Measurements from ENCODE around the gene DSCAM. TPM values are rescaled to one million over a fixed set of nuclear protein-coding genes. Genes with fewer than 3 reads are reported as not detected.

DSCAM gene
- total RNA-seq, 1 experiment from 2014 or later, result 0.66 TPM

DNA sequence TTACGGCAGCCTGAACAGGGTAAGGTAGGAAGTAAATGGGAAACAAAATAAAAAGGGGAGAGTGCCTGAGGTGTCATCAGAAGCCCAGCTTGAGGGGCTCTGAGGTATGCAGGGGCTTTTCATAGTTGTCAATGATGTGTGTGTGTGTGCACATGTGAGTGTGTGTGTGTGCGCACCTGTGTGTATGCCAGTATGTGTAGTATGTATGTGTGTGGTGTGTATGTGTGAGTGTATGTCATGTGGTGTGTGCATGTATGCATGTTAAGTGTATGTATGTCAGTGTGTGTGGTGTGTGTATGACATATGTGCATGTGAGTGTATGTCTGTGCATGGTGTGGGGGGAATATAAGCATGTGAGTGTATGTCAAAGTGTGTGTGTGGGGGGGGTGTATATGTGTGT is 184.1 kb downstream of the DSCAM start:
- Histone ChIP-seq H3K4me3 (ENCODE audit: insufficient read depth, low read depth, low read length) (no peak overlapping the region), H3K27me3 (ENCODE audit: control insufficient read depth, insufficient read depth, low read length) (no peaks in the 10 kb centered on the region), H3K36me3 (replicated peaks; ENCODE audit: control insufficient read depth, insufficient read depth, low read length) (no peaks in the 10 kb centered on the region)
- no peak for DNase-seq

- Histone ChIP-seq H3K27me3 (ENCODE audit: control insufficient read depth, insufficient read depth, low read length) (no peaks in the 10 kb centered on the region), H3K4me3 (ENCODE audit: insufficient read depth, low read depth, low read length) (no peak overlapping the region), H3K36me3 (replicated peaks; ENCODE audit: control insufficient read depth, insufficient read depth, low read length) (no peaks in the 10 kb centered on the region)
- DNase-seq, result no peak
These were observed 186.5 kb downstream of the DSCAM start for GRCh38 chr21:40660461-40660860.

DNA sequence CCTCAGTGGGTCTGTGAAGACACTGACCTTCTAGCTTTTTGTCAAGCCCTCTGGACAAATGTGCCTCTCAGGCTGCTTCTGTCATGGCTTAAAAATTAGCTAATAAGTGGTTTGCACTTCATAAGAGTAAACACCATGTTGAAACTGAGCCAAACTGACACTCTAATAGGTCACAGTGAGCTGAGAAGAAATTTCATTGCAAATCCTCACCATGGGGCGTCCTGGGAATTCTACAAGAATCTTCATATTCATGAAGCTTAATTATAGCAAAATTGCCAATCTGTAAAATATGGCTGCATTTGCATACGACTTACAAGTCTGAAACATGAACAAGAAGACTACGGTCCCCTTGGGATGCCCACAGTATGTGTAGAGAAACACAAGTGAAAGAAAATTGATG is 188.6 kb downstream of the DSCAM start:
- no peak for DNase-seq
- no peaks in the 10 kb centered on the region for H3K36me3 ChIP-seq (replicated peaks; ENCODE audit: control insufficient read depth, insufficient read depth, low read length)
- H3K4me3 ChIP-seq (ENCODE audit: insufficient read depth, low read depth, low read length), result no peak overlapping the region
- H3K27me3 ChIP-seq (ENCODE audit: control insufficient read depth, insufficient read depth, low read length), result no peaks in the 10 kb centered on the region

GRCh38 chr21:40652436-40652835 is 194.5 kb downstream of the DSCAM start:
- no peaks in the 10 kb centered on the region for H3K27me3 ChIP-seq (ENCODE audit: control insufficient read depth, insufficient read depth, low read length)
- no peak overlapping the region for H3K4me3 ChIP-seq (ENCODE audit: insufficient read depth, low read depth, low read length)
- no peaks in the 10 kb centered on the region for H3K36me3 ChIP-seq (replicated peaks; ENCODE audit: control insufficient read depth, insufficient read depth, low read length)
- no peak for DNase-seq

DNA sequence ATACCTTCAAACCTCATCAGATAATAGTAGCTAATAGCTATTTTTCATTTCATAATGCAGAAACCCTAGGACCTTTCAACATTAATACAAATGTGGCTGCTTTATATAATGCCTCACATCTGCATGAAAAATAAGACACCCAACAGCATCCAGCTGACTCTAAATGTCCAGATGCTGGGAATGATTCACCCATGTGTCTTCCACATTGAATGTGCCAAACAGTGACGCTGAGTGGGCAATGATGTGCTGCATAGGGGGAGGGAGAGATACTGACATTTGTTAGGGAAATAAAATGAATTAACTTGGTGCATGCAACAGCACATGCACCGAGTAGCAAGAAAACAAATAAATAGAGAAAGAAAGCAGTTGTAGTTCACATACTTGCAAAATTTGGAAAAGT is 199.3 kb downstream of the DSCAM start:
- H3K36me3 ChIP-seq (replicated peaks; ENCODE audit: control insufficient read depth, insufficient read depth, low read length), result no peaks in the 10 kb centered on the region
- H3K27me3 ChIP-seq (ENCODE audit: control insufficient read depth, insufficient read depth, low read length), result no peaks in the 10 kb centered on the region
- no peak for DNase-seq
- no peak overlapping the region for H3K4me3 ChIP-seq (ENCODE audit: insufficient read depth, low read depth, low read length)

DNA sequence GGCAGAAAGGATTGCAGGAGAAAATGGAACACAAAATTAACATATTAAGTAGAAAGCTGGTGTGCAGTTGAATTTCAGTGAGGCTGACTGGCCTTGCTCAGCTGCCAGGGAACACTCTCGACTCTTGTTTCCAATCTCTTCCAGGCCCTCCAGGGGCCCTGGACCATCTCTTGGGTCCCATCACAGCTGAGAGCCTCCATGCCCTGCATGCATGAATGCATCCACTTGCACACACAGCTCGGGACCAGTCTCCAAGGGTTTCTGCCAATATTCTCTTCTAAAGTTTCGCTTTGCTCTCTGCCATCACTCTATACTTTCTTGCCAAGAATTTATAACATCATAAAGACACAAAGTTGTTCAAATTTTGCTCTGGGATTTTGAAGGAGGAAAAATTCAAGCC is 200.3 kb downstream of the DSCAM start:
- no peak for DNase-seq
- no peaks in the 10 kb centered on the region for H3K36me3 ChIP-seq (replicated peaks; ENCODE audit: control insufficient read depth, insufficient read depth, low read length)
- H3K27me3 ChIP-seq (ENCODE audit: control insufficient read depth, insufficient read depth, low read length), result no peaks in the 10 kb centered on the region
- H3K4me3 ChIP-seq (ENCODE audit: insufficient read depth, low read depth, low read length), result no peak overlapping the region

DNA sequence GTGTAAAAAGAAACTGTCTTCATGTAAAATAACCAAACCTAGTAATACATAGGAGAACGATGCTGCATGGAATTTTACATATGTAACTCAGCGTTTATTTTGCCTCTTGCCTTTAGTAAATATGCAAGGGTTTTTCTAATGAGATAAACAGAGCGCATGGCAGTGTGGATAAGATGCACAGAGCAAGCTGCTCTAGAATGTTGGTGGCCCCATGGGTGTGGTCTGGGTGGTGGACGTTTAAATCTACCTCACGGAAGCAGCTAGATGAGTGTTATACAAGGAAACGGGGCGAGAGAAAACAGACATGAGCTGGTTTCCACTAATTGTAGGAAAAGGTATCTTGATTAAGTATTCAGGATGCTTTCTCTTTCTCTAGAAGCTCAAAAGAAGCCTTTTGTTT is 205.9 kb downstream of the DSCAM start:
- DNase-seq, result no peak
- Histone ChIP-seq H3K36me3 (replicated peaks; ENCODE audit: control insufficient read depth, insufficient read depth, low read length) (no peaks in the 10 kb centered on the region), H3K4me3 (ENCODE audit: insufficient read depth, low read depth, low read length) (no peak overlapping the region), H3K27me3 (ENCODE audit: control insufficient read depth, insufficient read depth, low read length) (no peaks in the 10 kb centered on the region)

DNA sequence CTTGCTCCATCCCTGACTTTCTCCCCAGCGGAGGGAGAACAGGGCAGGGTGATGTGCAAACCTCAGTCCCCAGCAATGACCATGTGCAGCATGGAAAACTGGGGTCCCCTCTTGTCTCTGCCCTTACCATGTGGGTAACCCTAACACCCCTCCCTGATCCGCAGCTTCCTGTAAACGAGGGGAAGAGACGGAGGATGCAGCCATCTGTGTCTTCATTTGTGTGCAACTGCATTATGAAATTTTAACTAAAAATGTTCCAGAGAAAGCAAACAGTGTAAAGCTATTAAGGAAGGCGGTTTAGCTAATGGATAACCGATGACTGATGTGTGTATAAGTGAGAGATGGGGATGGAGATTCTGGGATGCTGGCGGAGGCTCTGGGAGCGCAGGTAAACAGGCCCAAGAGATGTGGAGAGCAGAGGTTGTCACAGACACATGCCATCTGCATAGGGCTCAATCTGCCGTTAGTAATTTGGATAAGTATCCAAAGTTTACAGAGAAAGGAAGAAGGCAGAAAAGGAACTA is 206.6 kb downstream of the DSCAM start:
- no peaks in the 10 kb centered on the region for H3K27me3 ChIP-seq (ENCODE audit: control insufficient read depth, insufficient read depth, low read length)
- no peak for DNase-seq
- H3K36me3 ChIP-seq (replicated peaks; ENCODE audit: control insufficient read depth, insufficient read depth, low read length), result no peaks in the 10 kb centered on the region
- no peak overlapping the region for H3K4me3 ChIP-seq (ENCODE audit: insufficient read depth, low read depth, low read length)

DNA sequence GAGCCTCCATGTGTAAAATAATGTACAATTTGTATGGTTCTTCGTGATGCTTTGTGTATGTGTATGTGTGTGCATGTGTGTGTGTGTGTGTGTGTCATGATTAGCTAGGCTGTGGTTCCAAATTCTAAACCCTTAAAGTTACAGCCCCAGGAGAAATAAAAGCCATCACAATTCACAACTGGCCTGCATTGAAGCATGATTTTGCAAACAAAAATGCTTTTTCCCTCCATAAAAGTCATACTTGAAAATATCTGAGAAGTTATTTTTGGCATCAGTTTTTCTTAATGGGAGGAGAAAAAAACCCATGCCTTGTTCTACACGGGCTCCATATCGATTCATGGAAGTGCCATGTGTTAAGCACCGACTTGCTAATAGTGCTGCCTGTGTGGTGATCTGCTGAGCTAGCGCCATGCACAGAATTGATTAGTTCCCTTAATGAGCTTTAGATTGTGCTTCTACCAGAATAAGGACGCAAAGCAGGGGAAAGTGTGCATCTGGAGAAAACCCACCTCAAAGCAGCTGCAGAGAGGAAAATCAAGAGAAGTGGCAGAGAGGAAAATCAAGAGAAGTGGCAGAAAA is 207.3 kb downstream of the DSCAM start:
- no peaks in the 10 kb centered on the region for H3K27me3 ChIP-seq (ENCODE audit: control insufficient read depth, insufficient read depth, low read length)
- H3K36me3 ChIP-seq (replicated peaks; ENCODE audit: control insufficient read depth, insufficient read depth, low read length), result no peaks in the 10 kb centered on the region
- H3K4me3 ChIP-seq (ENCODE audit: insufficient read depth, low read depth, low read length), result no peak overlapping the region
- DNase-seq, result no peak

GRCh38 chr21:40638466-40639251 is 208.3 kb downstream of the DSCAM start:
- no peaks in the 10 kb centered on the region for H3K36me3 ChIP-seq (replicated peaks; ENCODE audit: control insufficient read depth, insufficient read depth, low read length)
- DNase-seq, result no peak
- no peak overlapping the region for H3K4me3 ChIP-seq (ENCODE audit: insufficient read depth, low read depth, low read length)
- no peaks in the 10 kb centered on the region for H3K27me3 ChIP-seq (ENCODE audit: control insufficient read depth, insufficient read depth, low read length)

- H3K4me3 ChIP-seq (ENCODE audit: insufficient read depth, low read depth, low read length), result no peak overlapping the region
- no peaks in the 10 kb centered on the region for H3K36me3 ChIP-seq (replicated peaks; ENCODE audit: control insufficient read depth, insufficient read depth, low read length)
- DNase-seq, result no peak
- no peaks in the 10 kb centered on the region for H3K27me3 ChIP-seq (ENCODE audit: control insufficient read depth, insufficient read depth, low read length)
These were observed 210.9 kb downstream of the DSCAM start for GRCh38 chr21:40636026-40636425.

DNA sequence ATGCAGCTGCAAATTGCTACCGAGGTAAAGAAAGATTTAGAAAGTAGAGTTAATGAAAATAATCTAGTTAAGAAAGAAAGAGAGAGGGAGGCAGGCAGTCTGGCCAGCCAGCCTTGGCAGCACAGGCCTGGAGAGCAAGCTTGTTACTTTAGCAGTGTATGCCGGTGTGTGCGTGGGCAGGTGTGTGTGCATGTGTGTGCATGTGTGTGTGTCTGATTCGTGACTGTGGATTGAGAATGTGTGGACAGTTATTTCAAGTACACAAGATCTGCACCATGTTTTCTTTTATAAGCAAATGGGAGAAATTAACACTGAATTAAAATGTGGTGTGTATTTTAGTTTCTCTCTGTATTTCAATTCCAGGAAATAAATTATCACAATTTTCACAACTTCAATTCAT is 211.6 kb downstream of the DSCAM start:
- Histone ChIP-seq H3K4me3 (ENCODE audit: insufficient read depth, low read depth, low read length) (no peak overlapping the region), H3K36me3 (replicated peaks; ENCODE audit: control insufficient read depth, insufficient read depth, low read length) (no peaks in the 10 kb centered on the region), H3K27me3 (ENCODE audit: control insufficient read depth, insufficient read depth, low read length) (no peaks in the 10 kb centered on the region)
- no peak for DNase-seq

GRCh38 chr21:40634141-40634540 is 212.8 kb downstream of the DSCAM start:
- no peak for DNase-seq
- no peaks in the 10 kb centered on the region for H3K27me3 ChIP-seq (ENCODE audit: control insufficient read depth, insufficient read depth, low read length)
- H3K36me3 ChIP-seq (replicated peaks; ENCODE audit: control insufficient read depth, insufficient read depth, low read length), result no peaks in the 10 kb centered on the region
- H3K4me3 ChIP-seq (ENCODE audit: insufficient read depth, low read depth, low read length), result no peak overlapping the region

GRCh38 chr21:40633048-40633447 is 213.9 kb downstream of the DSCAM start:
- DNase-seq, result no peak
- H3K27me3 ChIP-seq (ENCODE audit: control insufficient read depth, insufficient read depth, low read length), result no peaks in the 10 kb centered on the region
- no peaks in the 10 kb centered on the region for H3K36me3 ChIP-seq (replicated peaks; ENCODE audit: control insufficient read depth, insufficient read depth, low read length)
- no peak overlapping the region for H3K4me3 ChIP-seq (ENCODE audit: insufficient read depth, low read depth, low read length)

GRCh38 chr21:40631211-40631610 is 215.7 kb downstream of the DSCAM start:
- H3K4me3 ChIP-seq (ENCODE audit: insufficient read depth, low read depth, low read length), result no peak overlapping the region
- H3K36me3 ChIP-seq (replicated peaks; ENCODE audit: control insufficient read depth, insufficient read depth, low read length), result no peaks in the 10 kb centered on the region
- no peak for DNase-seq
- no peaks in the 10 kb centered on the region for H3K27me3 ChIP-seq (ENCODE audit: control insufficient read depth, insufficient read depth, low read length)
